Activated CD4-positive, alpha-beta T cell treated with anti-CD3 and anti-CD28 coated beads, Interleukin-2, Interleukin-4, amounts not matched to agents 100 ng/mL and 50 ng/mL, durations not matched to agents 16 hours and 8 hours (primary cell): ENCODE data around the gene STK17A.

Source experiments
- DNase-seq: peaks from one replicate; pipeline ENCODE4 v3.0.0-alpha.2; 2020; ENCODE audit warnings: low spot score

The STK17A gene

DNA sequence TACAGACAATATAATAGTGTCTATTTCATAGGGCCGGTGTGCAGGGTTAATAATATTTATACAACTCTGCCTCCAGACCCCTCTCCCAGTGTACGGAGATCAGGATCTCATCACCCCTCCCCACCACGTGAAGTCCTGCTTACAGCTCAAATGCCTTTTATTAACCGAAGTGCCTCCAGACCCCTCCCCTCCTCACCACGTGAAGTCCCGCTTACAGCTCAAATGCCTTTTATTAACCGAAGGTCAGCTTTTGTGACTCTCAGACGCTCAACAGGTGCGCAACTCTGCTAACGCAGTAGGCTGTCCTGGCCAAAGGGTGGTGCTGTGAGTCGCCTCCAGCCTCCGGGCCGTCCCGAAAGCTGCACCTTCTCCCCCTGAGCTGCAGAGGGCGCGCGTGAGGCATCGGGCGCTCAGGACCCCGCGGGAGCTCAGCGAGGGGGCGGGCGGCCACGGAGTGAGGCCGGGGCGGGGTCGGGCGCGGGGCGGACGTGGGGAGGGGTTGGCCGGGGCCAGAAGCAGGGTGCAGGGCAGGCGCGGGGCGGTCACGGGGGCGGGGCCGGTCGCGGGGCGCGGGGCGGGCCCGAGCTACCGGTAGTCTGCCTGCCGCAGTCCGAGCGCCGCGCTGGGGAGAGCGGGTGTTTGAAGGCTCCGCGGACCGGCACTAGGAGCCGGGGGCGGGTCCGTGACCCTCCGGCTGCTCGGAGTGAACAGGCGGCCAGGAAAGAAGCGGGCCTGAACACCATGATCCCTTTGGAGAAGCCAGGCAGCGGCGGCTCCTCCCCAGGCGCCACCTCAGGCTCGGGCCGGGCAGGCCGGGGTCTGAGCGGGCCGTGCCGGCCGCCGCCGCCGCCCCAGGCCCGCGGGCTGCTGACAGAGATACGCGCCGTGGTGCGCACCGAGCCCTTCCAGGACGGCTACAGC, at the start of gene STK17A:
TSS of gene STK17A (plus strand) at position 606 of the 921 bp plus-strand sequence. CDS start at position 742, 136 bp downstream.
- DNase-seq, result peak; percentile 96

DNA sequence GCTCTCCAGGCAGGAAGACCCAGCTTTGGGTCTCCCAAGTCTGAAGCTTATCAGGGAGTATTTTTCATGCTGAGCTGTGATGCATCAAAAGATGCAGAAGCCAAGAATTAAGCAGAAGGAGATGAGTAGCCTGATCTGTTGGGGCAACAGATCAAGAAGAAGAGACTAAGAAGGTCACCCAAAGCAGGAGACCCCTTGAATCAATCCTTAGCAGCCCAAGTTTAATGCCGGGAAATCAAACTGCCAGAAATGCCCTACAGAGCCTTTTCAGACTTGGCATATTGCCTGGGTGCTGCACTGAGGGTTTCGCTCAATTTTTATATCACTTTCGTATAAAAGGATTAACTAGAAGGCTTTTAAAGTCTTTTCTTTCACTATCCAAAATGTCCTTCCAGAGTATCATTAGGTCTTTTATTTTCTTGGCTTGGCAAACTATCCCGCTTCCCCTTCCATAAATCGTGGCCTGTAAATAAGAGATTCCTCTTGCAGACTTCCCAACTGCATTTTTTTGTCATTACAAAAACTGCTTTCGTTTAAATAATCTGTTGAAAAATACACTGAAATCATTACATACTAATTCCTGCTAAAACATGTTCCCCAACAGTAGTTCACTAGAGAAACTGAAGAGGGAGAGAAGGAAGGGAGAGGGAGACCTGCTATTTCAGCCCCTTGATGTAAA, 49.0 kb upstream of the STK17A start:
- no peak for DNase-seq

DNA sequence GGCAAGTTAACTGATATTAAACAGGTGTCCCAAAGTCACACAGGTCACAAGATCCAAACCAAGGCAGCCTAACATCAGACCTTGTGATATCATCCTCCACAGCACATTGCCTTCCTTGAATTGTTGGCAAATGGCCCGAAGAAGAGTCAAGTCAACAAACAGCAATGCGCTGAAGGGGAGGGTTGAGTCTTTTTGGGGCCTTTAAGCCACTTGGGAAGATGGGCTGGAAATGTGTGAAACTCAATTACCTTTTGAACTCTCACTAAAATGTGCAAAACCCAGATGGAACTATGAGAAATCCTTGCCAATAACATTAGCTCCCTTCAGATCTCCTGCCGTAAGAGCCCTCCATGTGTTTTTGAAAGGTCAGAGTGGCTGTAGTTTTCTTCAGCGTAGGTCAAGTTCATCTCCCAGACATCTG, 47.9 kb upstream of the STK17A start:
- DNase-seq, result no peak

DNA sequence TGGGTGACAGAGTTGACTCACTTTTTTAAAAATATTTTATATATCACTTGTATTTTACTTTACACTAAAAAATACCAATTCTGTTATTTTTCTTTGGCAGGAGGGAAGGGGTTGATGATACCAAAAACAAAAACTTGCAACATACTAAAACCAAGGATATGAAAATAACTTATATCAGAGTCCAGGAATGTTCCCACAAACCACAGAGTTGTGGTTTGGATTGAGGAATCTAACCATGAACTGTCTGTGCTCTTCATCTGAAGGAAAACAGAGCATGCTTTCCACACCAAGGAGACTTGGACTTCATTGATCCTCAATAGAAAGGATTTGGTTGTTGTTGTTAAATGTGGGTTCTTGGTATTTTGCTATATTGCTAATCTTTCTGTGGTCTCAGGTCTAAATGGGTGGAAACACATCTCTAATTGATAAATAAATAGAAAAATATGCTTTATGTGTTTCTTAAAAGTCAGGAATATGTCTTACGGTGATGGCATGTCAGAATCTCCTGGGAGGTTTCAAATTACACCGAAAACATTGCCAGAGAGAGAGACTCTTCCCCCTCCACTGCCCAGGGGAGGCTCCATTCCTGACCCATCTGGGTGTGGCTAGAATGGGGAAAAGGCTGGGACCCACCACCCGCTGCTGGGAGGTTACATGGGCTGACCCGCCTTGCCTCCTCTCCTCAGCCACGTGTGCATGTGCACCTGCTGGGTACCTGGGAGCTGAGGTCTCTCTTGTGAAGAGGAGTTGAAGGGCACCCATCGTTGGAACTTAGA, 46.9 kb upstream of the STK17A start:
- no peak for DNase-seq

DNA sequence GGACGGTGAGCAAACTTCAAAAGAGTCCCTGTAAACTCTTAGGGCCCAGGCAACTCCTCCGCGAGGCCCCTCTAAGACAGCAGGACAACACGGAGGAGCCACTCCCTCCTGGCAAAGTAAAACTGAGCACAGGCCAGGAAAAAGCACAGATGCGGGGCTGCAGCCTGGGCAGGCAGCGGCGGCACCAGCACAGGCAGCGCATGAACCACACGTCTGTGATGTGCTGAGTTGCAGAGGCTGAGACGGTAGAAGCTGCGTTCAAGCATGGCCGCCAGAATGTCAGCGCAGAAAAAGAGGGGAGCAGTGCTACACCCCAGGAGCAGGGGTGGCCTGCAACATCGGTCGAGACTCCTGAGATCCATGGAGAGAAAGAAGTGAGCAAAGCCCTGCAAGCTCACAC, 46.1 kb upstream of the STK17A start:
- no peak for DNase-seq

DNA sequence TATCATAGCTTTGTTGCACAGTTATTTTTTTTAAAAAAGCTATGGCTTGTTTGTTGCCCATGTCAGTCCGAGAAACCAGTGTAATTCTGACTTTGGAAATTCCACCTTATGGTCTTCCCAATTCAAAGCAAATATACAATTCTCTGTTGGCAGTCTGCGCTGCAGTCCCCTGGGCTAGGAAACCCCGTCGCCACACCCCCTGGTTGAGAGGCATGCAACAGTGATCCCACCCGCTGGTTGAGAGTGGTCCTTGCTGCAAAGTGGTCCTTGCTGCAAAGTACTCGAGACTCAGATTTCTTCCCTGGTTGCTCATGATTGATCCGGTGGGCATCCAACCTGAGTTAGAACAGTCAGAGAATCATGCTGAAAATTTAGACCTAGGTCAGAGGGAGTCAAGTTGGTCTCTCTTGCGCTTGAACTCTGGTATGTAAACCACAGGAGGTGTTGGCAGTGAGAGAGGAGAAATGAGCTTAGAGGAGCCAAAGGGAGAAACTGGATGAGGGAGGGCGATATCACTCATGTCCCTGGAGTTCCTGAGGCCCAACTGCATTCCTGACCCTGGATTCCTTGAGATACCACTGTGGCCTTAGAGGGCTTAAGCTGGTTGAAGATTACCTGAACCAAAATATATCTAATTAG, 45.0 kb upstream of the STK17A start:
- no peak for DNase-seq

DNA sequence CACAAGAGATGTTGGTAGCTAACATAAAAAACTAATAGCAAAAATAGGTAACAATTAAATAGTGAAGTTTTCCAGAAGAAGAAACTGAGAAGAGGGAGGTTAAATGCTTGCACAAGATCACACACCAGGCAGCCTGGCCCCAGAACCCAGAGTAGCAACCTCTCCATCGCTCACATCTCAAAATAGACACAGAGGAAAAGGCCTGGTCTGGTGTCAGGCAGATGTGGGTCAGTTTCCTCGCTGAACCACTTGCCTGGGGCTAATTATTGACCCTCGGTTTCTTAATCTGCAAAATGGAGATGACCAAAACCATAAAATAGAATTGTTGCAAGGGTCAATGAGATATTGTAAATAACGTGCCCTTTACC, 44.5 kb upstream of the STK17A start:
- no peak for DNase-seq

DNA sequence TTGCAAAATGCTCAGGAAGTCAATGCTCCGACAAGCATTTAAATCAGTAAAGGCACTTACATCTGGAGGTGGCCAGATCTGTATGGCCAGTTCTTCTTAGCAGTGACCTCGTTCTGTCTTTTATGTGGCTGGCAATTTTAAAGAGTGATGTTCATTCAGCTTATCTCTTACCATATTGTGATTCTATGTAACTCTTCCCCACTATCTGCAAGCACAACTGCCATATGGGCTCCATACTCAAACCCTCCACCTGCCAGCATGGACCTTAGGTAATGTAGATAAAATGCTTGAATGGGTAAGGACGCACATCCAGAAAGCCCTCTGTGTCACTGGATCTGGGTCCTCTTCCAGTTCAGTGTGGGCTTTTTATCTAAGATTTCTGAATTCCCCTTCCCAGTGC, 42.4 kb upstream of the STK17A start:
- DNase-seq, result no peak

DNA sequence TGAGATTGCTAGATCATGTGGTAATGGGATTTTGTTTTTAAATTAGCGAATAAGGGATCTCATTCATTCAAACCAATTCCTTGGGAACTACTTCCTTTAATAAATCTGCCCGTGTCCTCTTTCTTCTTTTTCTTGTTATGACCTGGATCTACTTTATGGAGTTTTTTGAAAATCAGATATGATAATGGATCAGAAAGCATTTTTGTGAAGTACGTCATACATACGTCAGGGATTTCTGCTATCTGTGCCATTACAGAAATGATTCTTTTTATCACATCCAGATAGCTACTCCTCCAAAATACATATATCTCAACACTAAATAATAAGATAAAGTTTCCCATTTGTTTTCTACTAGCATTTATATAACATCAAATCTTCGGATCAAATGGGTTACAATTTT, 40.2 kb upstream of the STK17A start:
- DNase-seq, result no peak

DNA sequence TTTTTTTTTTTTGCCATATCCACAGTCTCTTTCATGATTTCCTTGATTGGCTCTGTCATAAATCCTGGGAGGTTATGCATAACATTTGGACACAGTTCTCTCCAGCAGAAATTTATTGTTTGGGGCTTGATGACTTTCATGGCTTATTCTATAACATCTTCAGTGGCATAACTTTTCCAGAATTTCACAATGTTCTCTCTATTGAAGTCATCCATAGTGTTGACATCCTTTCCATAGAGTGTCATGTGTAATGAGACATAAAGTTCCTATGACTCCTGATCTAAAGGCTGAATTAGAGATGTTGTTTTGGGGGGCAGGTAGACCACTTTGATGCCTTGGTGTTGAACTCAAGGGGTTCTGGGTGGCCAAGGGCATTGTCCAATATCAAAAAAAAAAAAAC, 36.7 kb upstream of the STK17A start:
- DNase-seq, result no peak

DNA sequence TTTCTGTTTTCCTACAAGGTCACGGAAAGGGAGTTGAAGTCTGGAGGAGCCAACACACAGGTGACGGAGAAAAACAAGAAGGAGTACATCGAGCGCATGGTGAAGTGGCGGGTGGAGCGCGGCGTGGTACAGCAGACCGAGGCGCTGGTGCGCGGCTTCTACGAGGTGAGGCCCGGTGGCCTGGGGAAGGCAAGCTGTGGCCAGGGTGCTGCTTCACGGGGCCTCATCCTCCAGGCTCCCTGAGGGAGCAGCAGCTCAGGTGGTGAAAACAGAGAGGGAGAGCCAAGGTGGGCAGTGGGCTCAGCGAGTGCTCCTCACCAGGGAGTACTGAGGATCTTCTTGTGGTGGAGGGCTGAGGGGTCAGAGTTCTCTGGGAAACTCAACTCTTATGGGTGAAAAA, 32.5 kb upstream of the STK17A start:
- DNase-seq, result no peak

DNA sequence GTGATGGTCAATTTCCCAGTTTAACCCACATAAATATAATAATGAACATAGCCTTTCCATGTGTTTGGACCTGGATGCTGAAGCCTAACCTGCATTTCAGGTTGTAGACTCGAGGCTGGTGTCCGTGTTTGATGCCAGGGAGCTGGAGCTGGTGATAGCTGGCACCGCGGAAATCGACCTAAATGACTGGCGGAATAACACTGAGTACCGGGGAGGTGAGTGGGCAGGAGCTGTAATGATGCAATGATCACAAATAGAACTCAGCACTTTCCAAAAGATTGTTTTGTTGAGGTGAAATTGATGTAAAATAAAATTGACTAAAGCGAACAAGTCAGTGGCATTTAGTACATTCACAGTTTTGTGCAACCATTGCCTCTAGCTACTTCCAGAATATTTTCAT, 30.8 kb upstream of the STK17A start:
- no peak for DNase-seq

DNA sequence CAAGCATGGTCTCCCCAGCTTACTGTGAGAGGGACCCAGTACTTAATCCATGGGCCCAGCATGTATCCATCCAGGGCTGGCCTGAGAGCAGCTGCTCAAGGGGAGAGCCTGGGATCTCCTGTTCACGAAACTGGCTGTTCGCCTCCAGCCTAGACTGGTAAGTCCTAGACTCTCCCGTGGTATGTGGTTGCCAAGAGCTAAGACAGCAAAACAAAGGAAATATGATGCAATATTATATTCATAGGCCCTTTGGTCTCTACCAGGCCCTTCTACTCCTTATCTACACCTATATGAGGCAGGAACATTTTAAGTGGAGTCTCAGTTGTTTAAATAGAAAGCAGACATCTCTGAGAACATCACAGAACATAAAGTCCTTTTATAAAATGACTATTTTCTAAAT, 28.9 kb upstream of the STK17A start:
- DNase-seq, result no peak

DNA sequence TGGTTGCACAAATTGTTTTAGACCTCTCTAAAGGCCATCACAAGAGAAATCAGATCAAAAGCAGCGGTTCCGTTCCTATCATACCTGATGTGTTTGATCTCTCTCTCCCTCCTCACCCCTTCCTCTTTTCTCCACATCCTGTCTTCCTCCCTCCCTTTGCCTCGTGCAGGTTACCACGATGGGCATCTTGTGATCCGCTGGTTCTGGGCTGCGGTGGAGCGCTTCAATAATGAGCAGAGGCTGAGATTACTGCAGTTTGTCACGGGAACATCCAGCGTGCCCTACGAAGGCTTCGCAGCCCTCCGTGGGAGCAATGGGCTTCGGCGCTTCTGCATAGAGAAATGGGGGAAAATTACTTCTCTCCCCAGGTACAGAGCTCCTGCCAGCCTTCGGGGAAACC, 28.5 kb upstream of the STK17A start:
- no peak for DNase-seq

DNA sequence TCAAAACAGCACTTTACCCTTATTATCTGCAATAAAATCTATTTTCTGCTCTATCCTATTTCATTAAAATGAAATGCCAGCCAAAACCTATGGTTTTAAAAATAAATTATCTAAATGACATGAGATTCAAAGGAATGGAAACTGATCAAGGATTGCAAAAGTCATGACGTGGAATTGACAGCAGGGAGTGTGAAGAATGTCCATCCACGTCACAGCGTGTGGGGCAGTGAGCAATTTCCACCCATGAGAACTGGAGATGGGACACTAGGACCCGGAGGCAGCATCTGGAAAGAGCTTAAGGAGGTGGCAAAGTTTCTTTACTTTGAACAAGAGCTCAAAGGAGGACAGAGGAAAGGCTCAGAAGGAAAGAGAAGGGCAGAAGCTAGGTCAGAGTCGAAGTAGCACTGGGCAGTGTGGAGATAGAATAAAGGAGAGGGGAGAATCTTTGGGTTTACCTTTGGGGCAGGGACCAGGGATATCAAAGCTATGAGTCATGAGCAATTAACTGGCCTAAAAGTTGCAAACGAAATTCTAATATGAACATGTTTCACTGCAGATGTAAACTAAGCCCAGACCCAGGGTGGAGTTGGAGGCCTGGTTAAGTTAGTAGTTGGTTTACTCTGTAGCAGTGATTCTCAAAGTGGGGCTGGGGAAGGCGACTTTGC, 24.9 kb upstream of the STK17A start:
- DNase-seq, result no peak

DNA sequence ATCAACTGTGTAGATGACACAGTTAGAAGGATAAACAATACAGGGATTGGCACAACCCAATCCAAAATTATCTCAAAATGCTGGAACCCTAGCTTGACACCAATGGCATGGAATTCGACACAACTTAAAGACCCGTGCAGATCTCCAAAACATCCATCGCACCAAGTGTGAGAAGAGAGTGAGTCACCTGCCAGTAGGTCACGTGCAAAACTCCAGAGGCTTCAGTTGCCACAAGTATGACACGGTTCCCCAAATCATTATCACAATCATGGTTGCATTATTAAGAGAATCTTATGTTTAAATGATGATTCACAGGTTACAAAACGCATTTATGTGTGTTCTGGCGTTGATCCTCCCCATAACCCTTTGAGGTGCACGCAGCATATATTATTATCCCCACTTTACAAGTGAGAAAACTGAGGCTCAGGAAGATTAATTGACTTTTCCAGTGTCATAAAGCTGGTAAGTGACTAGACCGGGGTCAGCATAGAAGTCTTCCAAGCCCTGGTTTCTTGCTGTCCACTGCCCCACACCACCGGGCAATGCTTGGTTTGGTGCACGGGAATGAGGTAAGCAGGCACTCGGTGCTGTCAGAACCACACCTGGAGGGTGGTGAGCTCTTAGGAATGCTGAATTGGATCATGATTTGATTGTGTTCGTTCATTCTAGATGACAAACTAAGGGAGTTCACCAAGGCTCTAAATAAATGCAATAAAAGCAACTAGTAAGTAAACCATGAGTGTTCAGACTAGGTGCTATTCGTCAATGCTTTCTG, 23.6 kb upstream of the STK17A start:
- no peak for DNase-seq

DNA sequence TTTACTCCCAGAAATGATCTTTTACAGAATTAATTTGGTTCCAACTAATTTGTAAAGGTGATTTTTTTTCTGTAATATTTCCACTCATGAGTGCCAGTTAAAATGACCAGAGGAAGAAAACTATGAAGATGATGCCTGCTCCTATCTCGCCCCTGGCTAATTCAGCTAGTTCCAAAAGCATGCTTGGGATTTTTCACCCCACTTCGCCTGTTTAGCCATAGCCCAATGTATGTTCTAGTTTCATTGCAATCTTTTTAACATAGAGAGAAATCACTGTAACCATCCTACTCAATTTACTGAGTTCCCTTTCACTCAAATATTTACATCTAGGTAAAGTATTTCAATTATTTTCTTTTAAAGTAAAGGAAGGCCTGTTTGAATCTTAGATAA, 23.0 kb upstream of the STK17A start:
- DNase-seq, result no peak

DNA sequence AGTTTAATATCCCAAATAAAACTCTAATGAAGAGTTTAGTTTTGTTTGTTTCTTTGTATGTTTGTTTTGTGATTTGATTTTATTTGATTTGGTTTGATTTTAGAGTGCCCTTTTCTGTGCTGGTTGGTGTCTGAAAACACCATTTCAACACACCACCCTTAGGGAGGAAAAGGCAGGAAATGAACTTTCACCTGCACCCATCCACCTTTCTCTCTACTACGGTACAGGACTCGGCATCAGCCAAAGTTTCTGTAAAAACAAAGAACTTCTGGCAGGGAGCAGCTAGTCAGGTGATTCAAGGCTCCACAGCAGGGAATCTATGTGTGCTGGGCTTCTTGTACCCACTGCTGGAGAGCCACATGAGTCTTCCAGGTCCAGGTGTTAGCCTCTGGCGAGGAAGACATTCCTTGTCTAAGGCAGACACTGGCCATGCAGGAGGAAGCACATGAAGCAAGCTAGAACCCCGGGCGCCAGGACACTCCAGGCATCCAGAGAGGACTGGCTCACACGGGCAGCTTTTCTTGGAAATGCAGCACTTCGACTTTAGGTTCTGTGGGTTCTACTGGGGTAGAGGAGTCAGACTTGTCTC, 22.1 kb upstream of the STK17A start:
- DNase-seq, result no peak

DNA sequence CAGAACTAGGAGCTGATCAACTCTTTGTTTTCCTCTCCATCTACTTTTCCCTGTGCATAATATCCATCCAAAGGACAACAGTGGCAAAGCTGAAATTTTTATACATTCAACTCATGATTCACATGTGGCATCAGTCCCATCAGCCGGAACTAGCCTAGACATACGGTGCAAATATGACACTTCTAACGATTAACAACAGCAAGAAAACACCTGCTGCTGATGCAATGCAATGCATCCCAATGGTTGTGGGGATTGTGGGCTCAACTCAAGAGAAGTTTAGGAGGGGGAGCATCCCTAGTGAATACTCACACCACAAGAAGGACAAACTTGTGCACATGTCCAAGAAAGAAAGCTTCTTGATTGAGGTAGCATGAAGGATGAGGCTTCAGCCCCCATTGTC, 20.5 kb upstream of the STK17A start:
- DNase-seq, result no peak

DNA sequence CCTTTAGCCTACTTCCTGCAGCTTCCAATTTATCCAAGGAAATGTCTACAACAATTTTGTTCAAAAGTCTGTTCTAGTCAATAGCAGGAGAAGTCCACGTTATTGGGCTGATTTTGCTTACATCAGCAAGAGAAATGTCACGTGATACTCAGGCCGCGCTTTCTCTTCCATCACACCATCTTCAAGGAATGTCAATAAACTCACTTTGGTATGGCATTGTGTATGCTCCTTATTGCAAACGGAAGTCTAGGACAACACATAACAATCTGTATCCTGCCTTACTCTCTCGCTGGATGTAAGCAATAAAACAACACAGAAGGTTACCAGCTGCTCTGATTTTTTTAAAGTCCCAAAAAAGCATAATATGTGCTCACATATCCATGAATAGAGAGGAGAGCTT, 17.1 kb upstream of the STK17A start:
- no peak for DNase-seq

DNA sequence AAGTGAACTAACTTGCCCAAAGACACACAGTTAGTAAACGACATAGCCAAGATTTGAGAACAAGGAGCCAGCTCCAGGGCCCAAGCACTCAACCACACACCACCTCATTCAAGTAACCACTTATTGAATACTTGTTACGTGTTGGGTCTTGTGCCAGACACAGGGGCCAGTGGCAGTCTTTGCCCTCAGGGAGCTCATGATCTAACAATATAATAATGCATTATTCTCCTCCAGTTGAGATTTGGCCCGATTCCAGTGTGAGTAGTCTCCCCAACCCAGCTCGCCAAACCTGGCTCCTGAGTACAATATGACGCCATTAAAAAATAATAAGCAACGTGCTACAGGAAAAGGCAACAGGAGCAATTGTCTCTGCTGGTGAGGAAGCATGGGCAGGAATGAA, 14.4 kb upstream of the STK17A start:
- DNase-seq, result no peak
